ENCODE data around the gene PITPNC1.
"Not testable (repeated sequence)": the region's sequence is repeated elsewhere in the genome, so short reads cannot be mapped to it uniquely, and the experiment has no call there.

The PITPNC1 gene

GRCh38 chr17:67458203-67458602 lies 81.1 kb downstream of the PITPNC1 start:
- DNase-seq (ENCODE audit: low read depth in 2 of 2, low spot score in 1 of 2) = no peak

- no peak for DNase-seq (ENCODE audit: low read depth in 2 of 2, low spot score in 1 of 2)
Measured at GRCh38 chr17:67459985-67460384, 82.9 kb downstream of the PITPNC1 start.

- DNase-seq (ENCODE audit: low read depth in 2 of 2, low spot score in 1 of 2) = no peak
Measured at GRCh38 chr17:67461228-67461780, 84.2 kb downstream of the PITPNC1 start.

- no peak for DNase-seq (ENCODE audit: low read depth in 2 of 2, low spot score in 1 of 2)
Measured at GRCh38 chr17:67461876-67462275, 84.8 kb downstream of the PITPNC1 start.

- DNase-seq (ENCODE audit: low read depth in 2 of 2, low spot score in 1 of 2) = no peak
Measured at GRCh38 chr17:67466251-67466796, 89.2 kb downstream of the PITPNC1 start.

GRCh38 chr17:67467500-67468455 lies 90.7 kb downstream of the PITPNC1 start:
- DNase-seq (ENCODE audit: low read depth in 2 of 2, low spot score in 1 of 2) = no peak

- no peak for DNase-seq (ENCODE audit: low read depth in 2 of 2, low spot score in 1 of 2)
Measured at GRCh38 chr17:67469208-67469980, 92.3 kb downstream of the PITPNC1 start.

GRCh38 chr17:67470163-67470562 lies 93.1 kb downstream of the PITPNC1 start:
- no peak for DNase-seq (ENCODE audit: low read depth in 2 of 2, low spot score in 1 of 2)

- no peak for DNase-seq (ENCODE audit: low read depth in 2 of 2, low spot score in 1 of 2)
Measured at GRCh38 chr17:67471118-67471517, 94.0 kb downstream of the PITPNC1 start.

- not testable (repeated sequence) for DNase-seq (ENCODE audit: low read depth in 2 of 2, low spot score in 1 of 2)
Measured at GRCh38 chr17:67472606-67473005, 95.5 kb downstream of the PITPNC1 start.

- DNase-seq (ENCODE audit: low read depth in 2 of 2, low spot score in 1 of 2) = no peak
Measured at GRCh38 chr17:67474081-67474661, 97.1 kb downstream of the PITPNC1 start.

- DNase-seq (ENCODE audit: low read depth in 2 of 2, low spot score in 1 of 2) = peak; percentile 55 to 76
Measured at GRCh38 chr17:67475161-67475937, 98.3 kb downstream of the PITPNC1 start.

GRCh38 chr17:67476787-67477335 lies 99.8 kb downstream of the PITPNC1 start:
- no peak for DNase-seq (ENCODE audit: low read depth in 2 of 2, low spot score in 1 of 2)

GRCh38 chr17:67477687-67478086 lies 100.6 kb downstream of the PITPNC1 start:
- no peak for DNase-seq (ENCODE audit: low read depth in 2 of 2, low spot score in 1 of 2)

- no peak for DNase-seq (ENCODE audit: low read depth in 2 of 2, low spot score in 1 of 2)
Measured at GRCh38 chr17:67478401-67479041, 101.4 kb downstream of the PITPNC1 start.

- no peak for DNase-seq (ENCODE audit: low read depth in 2 of 2, low spot score in 1 of 2)
Measured at GRCh38 chr17:67479148-67479547, 102.1 kb downstream of the PITPNC1 start.

GRCh38 chr17:67480959-67481358 lies 103.9 kb downstream of the PITPNC1 start:
- not testable (repeated sequence) for DNase-seq (ENCODE audit: low read depth in 2 of 2, low spot score in 1 of 2)

GRCh38 chr17:67481808-67482207 lies 104.7 kb downstream of the PITPNC1 start:
- no peak for DNase-seq (ENCODE audit: low read depth in 2 of 2, low spot score in 1 of 2)

GRCh38 chr17:67482764-67483163 lies 105.7 kb downstream of the PITPNC1 start:
- no peak for DNase-seq (ENCODE audit: low read depth in 2 of 2, low spot score in 1 of 2)

Measured in stimulated activated CD8-positive, alpha-beta memory T cell treated with anti-CD3 and anti-CD28 coated beads, Interleukin-4, amount 100 ng/mL, for 1 hour (primary cell).